Activated CD8-positive, alpha-beta memory T cell treated with anti-CD3 and anti-CD28 coated beads, Interleukin-2, amount 50 U/mL, for 24 hours (primary cell): ENCODE results near the gene CRNKL1.
"Not testable (repeated sequence)": the region's sequence is repeated elsewhere in the genome, so short reads cannot be mapped to it uniquely, and the experiment has no call there.

ENCODE experiments used
- DNase-seq: peaks from one replicate; pipeline ENCODE4 v3.0.0-alpha.2; 2020; ENCODE audit errors: extremely low read depth

Gene CRNKL1

GRCh38 chr20:20010639-20011500, 41.4 kb downstream of the CRNKL1 start:
- no peak for DNase-seq

GRCh38 chr20:20009784-20010253, 42.4 kb downstream of the CRNKL1 start:
- no peak for DNase-seq

DNA sequence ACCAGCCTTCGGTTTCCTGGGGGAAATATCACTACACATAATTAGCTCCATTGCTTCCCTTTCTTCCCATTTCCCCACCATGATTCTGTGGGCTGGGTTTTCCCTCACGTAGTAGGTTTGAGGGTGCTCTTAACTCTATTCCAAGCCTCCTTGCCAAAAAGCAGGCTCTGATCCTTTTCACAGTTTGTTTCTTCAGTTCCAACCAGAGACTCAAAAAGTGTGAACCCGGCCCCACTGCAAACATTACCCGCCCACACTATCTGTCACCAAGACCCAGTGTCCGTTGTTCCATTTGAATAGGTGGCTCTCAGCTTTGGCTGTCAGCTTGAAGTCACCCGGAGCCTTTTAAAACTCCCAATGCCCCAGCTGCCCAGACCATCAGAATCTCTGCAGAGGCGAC, 46.9 kb downstream of the CRNKL1 start:
- DNase-seq = no peak

DNA sequence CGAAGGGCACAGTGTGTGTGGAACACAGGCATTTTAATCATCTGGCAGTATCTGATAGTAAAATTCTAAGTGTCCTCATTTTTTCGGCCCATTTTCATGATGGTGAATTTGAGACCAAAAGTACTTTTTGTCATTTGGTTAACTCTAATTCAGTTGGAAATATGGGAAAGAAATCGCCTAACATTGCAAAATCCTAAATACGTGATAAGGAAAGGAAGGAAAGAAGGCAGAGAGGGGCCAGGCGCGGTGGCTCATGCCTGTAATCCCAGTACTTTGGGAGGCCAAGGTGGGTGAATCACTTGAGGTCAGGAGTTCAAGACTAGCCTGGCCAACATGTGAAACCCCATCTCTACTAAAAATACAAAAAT, 48.3 kb downstream of the CRNKL1 start:
- not testable (repeated sequence) for DNase-seq

DNA sequence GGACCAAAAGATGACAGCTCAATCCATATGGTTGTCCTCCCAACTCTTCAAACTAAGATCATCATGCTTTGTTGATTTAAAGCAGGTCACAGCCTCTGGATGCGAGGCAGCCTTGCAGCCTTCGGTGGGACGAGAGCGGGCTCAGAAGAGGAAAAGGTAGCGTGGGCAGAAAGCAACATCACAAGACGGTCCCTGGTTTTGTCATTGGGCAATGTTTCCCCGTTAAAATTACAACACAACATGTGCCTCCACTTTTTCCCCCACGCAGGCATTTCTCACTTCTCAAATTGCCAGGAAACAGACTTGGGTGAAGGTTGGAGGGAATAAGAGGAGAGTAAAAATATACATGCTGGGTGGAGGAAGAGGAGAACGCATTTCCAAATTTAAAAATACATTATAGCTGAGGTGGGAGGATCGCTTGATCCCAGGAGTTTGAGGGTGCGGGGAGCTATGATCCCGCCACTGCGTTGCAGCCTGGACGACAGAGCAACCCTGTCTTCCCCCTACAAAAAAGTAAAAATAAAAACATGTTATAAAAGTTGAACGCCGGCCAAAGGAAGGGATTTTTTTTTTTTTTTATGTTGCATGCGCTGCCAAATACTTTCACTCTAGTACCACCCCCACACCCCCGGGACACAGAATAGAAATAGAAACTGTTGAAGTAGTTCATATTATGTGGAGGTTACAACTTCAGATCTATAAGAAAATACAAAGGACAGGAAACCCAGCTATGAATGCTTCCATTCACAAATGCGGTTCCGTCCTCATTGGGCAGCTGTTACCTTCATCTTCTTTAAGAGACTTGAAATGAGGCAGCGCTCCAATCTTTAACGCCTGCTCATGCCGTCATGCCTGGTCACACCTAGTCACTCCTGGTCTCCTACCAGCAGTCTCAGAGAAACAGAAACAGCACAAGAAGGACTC, 49.0 kb downstream of the CRNKL1 start:
- no peak for DNase-seq

- no peak for DNase-seq
These were observed 49.9 kb downstream of the CRNKL1 start for GRCh38 chr20:20002101-20002998.

DNA sequence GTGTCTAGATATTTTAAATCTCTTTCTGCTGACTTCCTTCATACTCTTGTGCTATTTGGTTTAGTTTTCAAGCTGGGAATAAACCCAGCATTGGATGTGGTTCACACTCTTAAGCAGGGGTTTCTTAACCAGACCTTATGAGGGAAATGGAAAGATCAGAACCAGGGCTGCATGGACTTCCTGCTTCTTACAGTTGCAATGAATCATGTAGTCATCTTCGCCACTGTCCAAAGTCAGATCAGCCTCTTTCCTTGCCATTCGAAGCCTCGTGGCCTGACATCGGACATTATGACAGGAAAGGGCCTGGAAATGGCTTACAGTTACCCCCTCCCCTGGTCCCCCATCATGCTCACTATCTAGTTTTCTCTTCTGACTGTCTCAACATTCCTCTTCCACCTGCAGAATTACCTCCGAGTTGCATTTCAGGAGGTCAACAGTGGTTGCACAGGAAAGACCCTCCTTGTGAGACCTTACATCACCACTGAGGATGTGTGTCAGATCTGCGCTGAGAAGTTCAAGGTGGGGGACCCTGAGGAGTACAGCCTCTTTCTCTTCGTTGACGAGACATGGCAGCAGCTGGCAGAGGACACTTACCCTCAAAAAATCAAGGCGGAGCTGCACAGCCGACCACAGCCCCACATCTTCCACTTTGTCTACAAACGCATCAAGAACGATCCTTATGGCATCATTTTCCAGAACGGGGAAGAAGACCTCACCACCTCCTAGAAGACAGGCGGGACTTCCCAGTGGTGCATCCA, 51.9 kb downstream of the CRNKL1 start:
- no peak for DNase-seq

- DNase-seq = no peak
These were observed 53.1 kb downstream of the CRNKL1 start for GRCh38 chr20:19998990-19999705.

- no peak for DNase-seq
These were observed 55.3 kb downstream of the CRNKL1 start for GRCh38 chr20:19996917-19997316.

DNA sequence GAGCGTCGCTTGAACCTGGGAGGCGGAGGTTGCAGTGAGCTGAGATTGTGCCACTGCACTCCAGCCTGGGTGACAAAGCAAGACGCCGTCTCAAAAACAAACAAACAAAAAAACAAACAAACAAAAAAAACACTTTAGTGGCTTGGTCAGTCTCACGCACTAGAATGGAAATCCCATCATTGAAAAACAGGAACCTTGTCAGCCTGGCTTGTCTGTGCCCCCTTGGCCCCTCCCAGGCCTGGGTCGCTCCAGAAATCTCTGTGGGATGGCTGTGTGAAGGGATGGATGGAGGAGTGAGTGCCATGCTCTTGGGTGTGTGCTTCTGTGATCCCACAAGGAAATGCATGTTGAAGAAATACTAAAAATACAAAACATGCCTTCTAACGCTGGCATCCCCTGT, 56.0 kb downstream of the CRNKL1 start:
- no peak for DNase-seq

- no peak for DNase-seq
These were observed 56.9 kb downstream of the CRNKL1 start for GRCh38 chr20:19995220-19995863.

- DNase-seq = no peak
These were observed 58.2 kb downstream of the CRNKL1 start for GRCh38 chr20:19993958-19994669.

- DNase-seq = no peak
These were observed 59.0 kb downstream of the CRNKL1 start for GRCh38 chr20:19992996-19993908.

DNA sequence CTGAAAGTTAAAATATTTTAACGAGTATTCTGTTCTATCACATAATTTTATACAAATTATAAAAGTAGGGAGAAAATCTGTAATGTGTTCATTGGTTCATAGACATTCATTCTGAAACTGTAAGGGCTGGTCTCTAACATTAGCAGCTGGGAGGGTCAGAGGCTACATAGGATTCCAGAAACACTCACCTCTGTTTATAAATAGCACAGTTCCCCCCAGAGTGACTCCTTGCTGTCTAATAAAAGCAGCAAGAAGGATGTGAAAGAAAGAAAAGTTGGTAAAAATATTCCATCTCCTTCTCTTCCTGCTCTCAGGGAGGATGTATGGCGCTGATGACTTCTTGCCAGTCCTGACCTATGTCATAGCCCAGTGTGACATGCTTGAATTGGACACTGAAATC, 60.4 kb downstream of the CRNKL1 start:
- no peak for DNase-seq

DNA sequence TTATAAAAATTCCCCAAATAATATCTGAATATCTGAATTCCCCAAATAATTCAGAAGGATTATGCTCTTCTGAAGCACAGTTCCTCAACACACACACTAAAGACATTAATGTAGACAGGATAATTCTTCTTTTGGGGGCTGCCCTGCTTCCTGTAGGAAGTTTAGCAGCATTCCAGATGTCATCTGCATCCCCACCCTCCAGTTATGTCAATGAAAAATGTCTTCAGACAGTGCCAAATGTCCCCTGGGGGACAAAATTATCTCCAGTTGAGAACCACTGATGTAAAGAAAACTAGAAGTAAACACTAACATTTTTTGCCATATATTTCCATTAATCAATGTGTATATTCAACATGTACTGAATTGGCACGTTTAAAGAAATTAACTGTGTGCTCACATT, 61.0 kb downstream of the CRNKL1 start:
- DNase-seq = no peak

DNA sequence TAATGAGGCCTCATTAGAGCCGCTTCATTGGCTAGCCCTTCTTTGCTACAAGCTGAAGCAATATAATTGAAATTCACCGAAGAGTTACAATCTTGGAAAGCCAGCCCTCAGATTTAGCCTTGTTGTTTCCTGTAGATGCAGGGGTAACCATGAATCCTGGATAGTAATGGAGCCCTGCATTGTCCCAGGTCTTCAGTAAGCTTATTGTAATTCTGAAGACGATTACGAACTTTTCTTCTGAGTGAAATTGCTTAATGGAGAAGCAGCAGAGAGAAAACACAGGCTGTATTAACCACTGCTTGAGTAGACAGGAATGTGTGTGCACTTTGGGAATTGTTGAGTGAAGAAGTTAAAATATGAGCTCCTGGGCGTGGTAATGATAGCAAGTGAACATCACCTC, 61.4 kb downstream of the CRNKL1 start:
- DNase-seq = no peak

GRCh38 chr20:19987046-19987445, 65.2 kb downstream of the CRNKL1 start:
- no peak for DNase-seq

DNA sequence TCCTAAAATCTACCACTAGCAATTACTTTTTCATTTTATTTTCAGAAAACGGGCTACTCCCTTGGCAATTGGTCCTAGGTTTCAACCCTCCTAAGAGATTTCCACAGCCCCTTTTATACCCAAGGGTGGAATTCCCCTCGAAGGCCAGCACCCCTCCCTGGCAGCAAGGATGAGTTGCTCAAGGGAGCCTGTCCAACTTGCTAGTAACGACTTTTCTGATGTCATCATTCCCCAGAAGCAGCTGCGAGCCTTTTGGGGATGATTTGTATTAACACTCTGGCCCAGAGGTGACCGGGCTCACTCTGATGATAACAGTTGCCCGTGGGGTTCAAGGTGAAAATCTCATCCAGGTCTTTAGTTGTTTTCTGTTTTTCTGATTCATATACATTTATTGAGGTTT, 65.8 kb downstream of the CRNKL1 start:
- no peak for DNase-seq
